HG03520 (cell line): ENCODE data around the gene FERMT3.
"Not testable (repeated sequence)": the region's sequence is repeated elsewhere in the genome, so short reads cannot be mapped to it uniquely, and the experiment has no call there.

Experiments
- ATAC-seq: cut with Tn5 transposase; IDR thresholded peaks from one replicate; pipeline ENCODE4 v1.9.1; 2021; ENCODE audit warnings: mild to moderate bottlenecking, moderate library complexity; ENCODE audit not compliant: unreplicated experiment

The FERMT3 gene

GRCh38 chr11:64206457-64207255 lies at the start of gene FERMT3:
Gene FERMT3, plus strand, starts transcription at chr11:64206721. Its CDS starts 644 bp downstream, at chr11:64207365.
- ATAC-seq = no peak

GRCh38 chr11:64157631-64158394 lies 48.7 kb upstream of the FERMT3 start:
- ATAC-seq = no peak

GRCh38 chr11:64161037-64161436 lies 45.5 kb upstream of the FERMT3 start:
- no peak for ATAC-seq

- ATAC-seq = not testable (repeated sequence)
Measured at GRCh38 chr11:64162769-64163168, 43.8 kb upstream of the FERMT3 start.

- no peak for ATAC-seq
Measured at GRCh38 chr11:64163951-64164350, 42.6 kb upstream of the FERMT3 start.

- ATAC-seq = no peak
Measured at GRCh38 chr11:64164392-64165312, 41.9 kb upstream of the FERMT3 start.

- peak; percentile 26 for ATAC-seq
Measured at GRCh38 chr11:64165481-64165841, 41.1 kb upstream of the FERMT3 start.

- peak; percentile 58 for ATAC-seq
Measured at GRCh38 chr11:64165842-64166635, 40.5 kb upstream of the FERMT3 start, which contains the start of gene MACROD1. Gene MACROD1, minus strand, starts transcription at chr11:64166113. Its CDS starts 119 bp downstream, at chr11:64165994.

GRCh38 chr11:64170419-64170818 lies 36.1 kb upstream of the FERMT3 start:
- ATAC-seq = no peak

- ATAC-seq = no peak
Measured at GRCh38 chr11:64173616-64174355, 32.7 kb upstream of the FERMT3 start.

GRCh38 chr11:64176751-64177150 lies 29.8 kb upstream of the FERMT3 start:
- ATAC-seq = no peak

GRCh38 chr11:64178203-64178602 lies 28.3 kb upstream of the FERMT3 start:
- no peak for ATAC-seq

GRCh38 chr11:64178951-64179639 lies 27.4 kb upstream of the FERMT3 start:
- no peak for ATAC-seq

- ATAC-seq = no peak
Measured at GRCh38 chr11:64180891-64181290, 25.6 kb upstream of the FERMT3 start.

- ATAC-seq = no peak
Measured at GRCh38 chr11:64181506-64182411, 24.8 kb upstream of the FERMT3 start.

- no peak for ATAC-seq
Measured at GRCh38 chr11:64183890-64184289, 22.6 kb upstream of the FERMT3 start.

- ATAC-seq = no peak
Measured at GRCh38 chr11:64185175-64185692, 21.3 kb upstream of the FERMT3 start.
